Measurements from ENCODE around the gene DSCAML1.

DSCAML1 gene

DNA sequence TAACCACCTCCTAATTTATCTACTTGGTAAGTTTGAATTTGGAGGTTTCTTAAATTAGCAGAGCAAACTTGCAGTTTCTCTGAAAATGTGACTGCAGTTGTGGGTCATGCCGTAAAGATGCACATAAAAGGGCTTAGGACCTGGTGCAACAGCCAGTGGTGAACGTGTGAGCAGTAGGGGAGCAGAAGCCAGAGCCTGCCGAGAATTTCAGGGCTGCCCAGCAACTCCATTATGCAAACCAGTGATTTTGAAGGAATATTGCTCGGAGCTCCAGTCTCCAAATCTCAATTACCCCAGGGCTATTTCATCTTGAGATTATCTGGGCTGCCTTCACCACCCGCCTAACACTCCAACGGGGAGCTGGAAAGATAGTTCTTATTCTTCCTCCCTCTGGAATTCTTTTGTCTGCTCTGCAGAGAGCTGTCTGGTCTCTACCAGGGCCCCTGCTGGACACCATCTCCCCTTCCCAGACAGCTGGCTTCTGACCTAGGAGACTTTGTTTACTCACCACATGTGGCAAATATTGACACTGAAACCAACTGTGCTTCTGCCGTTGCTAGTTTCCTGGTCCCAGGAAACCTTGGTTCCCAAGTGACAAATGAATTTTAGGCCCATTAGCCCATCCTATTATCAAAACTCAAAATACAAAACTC is 93.9 kb downstream of the DSCAML1 start:
- DNase-seq (ENCODE audit: low read depth in 1 of 2, low spot score in 1 of 2) = no peak

DNA sequence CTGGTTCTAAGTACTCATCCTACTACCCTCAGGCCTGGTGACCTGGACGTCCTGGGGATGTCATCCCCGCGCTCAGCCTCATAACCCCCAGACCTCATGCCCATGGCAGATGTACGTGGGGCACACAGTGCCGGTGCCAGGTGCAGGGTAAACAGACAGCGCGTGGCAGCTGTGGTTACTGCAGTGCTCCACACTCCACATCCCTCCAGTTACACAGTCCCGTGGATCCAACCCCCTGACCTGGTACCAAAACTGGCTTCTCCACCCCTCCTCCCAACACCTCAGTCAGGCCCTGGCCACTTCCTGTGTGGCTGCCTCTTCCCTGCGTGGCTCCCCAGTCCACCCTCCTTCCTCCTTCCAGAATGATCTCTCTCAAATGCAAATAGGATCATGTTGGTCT is 95.2 kb downstream of the DSCAML1 start:
- no peak for DNase-seq (ENCODE audit: low read depth in 1 of 2, low spot score in 1 of 2)

DNA sequence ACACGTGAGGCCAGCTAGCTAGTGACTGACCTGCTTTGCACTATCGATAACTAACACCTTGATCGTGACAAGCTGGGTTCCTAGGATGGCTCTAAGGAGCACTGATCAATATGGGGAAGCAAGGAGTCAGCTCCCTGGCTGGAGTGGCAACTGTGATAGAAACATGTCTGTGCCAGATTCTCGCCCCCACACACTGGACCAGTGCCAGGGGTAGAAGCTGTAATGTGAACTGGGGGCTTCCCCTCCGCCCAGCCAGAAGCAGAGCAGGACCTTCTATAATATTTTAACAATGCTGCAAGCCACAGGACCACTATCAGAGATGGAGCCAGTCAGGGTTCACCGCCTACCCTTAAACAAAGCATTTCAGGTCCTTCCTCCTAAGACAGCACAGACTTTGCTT is 96.5 kb downstream of the DSCAML1 start:
- DNase-seq (ENCODE audit: low read depth in 1 of 2, low spot score in 1 of 2) = no peak

DNA sequence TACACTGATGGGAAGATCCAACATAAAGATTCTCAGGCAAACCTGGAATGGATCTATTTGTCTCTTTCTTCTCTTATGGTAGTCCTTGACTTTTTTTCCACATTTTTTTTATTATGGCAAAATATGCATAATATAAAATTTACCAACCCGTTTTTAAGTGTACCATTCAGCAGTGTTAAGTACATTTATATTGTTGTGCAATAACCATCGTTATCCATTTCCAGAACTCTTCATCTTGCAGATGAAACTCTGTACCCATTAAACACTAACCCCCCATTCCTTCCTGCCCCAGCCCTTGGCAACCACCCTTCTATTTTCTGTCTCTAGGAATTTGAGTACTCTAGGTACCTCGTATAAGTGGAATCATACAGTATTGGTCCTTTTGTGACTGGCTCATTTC is 99.7 kb downstream of the DSCAML1 start:
- no peak for DNase-seq (ENCODE audit: low read depth in 1 of 2, low spot score in 1 of 2)

DNA sequence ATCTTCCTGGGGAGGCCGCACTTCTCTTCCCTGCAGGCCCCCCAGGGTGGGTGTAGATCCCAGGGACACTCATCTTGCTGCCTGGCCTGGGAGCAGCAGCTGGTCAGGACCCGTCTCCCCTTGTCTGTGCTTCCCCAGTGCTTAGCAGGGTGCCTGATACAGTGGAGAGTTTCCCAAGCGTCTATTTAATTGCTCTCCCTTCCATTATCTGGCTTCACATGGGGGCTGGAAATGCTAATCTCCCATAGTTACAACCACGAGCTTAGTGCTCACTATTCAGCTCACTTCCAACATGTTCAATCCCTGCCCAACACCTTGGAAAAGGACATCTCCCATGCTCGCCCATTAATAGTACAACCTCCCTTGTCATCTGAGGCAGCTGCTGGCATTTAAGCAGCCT is 100.5 kb downstream of the DSCAML1 start:
- DNase-seq (ENCODE audit: low read depth in 1 of 2, low spot score in 1 of 2) = no peak

DNA sequence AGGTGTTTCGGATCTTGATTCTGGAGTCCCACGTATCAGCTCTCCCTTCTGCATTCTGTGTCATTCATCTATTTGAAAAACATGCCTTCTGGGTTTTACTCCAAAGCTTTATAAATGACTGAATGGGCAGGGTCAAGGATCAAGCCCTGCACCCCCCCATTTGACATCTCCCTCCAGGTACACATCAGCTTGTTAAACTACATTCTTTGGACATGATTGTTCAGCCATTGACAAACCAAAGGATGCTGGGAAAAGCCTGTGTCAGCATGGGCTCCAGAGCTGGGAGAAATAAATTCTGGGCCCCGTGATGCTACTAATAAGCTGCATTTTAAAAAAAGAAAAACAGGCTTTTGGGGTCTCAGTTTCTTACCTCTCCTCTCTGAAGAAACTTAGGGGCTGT is 103.7 kb downstream of the DSCAML1 start:
- no peak for DNase-seq (ENCODE audit: low read depth in 1 of 2, low spot score in 1 of 2)

DNA sequence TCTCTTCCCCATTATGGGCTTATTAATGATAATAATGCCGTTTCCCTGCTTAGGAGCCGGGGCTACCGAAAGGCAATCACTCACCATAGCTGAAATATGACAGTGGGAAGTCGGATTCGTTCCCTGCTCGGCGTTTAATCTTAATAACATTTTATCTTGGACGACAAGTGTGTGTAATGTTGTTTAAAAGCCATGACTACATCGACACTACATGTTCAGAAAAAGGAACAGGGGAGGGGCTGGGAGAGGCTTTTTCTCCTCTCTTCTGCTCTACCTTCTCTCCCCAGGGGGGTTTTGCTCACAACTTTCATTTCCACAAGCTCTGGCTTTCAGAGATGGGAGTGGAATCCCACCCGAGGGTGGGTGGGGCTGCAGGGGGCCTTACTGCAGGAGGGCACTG is 105.5 kb downstream of the DSCAML1 start:
- no peak for DNase-seq (ENCODE audit: low read depth in 1 of 2, low spot score in 1 of 2)

DNA sequence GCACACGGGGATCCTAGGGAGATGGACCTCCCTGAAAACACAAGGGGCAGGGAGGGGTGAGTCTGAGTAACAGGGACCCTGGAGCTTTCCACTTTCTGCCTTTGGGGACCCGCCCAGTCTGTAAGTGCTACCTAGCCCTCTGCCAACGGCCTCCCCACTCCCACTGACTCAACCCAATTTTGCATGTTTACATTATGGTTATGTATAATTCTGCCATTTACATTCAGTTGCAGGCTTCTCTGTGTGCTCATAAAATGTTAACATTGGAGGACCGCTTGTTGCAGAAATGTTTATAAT is 105.8 kb downstream of the DSCAML1 start:
- no peak for DNase-seq (ENCODE audit: low read depth in 1 of 2, low spot score in 1 of 2)

DNA sequence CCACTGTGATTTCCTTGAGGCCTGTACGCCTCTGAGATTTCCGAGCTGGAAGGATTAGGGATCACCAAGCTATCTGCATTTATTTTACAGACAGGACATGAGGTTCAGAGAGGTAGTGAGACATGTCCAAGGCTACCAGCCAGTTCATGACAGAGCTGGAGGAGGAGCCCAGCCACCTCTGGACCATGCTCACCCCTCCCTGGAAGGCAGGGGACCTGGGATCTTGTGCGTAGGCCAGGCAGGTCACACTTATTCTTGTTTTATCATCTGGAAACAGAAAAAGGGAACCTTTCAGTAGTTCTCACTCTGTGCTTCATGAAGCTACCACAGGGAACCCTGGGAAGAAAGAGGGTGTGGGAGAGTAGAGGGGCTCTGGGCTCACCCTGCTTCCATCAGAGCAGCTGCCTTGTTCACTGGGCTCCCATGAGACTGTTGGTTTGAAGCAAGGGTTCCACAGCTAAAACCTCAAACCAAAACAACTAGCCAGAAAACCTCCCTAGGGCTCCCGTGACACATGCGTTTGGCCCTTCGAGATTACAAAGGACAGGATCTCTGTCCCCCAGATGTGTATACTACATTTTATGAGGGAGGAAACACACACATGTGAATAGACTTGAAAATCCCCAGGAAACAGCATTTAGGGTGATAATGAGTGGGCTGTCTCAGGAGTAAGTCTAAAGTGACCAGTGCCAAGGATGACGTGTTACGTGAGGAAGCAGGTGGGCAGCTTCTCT is 106.4 kb downstream of the DSCAML1 start:
- no peak for DNase-seq (ENCODE audit: low read depth in 1 of 2, low spot score in 1 of 2)

DNA sequence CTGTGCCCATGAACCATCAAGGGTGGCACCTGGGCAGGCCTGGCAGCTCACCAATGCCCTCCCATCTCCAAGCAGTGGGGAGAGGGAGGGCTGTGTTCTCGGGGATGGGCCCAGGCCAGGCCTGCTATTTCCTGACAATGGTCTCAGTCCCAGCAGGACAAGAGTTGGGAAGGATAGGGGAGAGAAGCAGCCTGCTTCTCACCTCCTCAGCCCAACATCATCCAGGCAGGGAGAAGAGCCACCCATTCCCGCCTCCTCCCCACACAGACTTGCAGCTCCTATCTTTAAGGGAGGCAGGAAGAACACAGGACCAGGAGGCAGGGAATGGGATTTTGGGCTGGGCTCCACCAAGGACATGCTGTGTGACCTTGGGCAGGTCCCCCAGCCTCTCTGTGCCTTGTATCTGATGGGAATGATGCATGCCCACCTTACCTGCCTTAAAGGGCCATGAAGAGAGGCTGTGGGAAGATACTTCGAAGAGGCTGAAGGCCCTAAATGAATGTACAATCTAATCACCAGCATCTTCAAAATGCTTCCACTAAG is 108.7 kb downstream of the DSCAML1 start:
- no peak for DNase-seq (ENCODE audit: low read depth in 1 of 2, low spot score in 1 of 2)

DNA sequence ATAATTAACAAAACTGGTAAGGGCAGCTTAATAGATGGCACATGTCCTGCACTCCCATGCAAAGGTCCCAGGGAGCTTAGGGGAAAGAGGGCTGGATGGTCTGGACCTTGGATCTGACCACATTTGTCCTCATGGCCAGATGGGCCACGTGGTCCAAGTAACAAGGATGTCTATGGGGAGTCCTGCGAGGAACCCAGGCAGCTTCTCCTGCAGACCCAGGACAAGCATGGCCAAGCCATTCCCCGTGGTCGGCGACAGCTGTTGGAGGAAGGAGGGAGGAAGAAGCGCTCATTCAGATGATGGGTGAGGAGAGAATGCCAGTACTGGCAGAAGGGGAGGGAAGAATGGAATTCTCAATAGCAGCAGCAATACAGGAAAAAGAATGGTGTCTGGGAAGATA is 109.2 kb downstream of the DSCAML1 start:
- no peak for DNase-seq (ENCODE audit: low read depth in 1 of 2, low spot score in 1 of 2)

DNA sequence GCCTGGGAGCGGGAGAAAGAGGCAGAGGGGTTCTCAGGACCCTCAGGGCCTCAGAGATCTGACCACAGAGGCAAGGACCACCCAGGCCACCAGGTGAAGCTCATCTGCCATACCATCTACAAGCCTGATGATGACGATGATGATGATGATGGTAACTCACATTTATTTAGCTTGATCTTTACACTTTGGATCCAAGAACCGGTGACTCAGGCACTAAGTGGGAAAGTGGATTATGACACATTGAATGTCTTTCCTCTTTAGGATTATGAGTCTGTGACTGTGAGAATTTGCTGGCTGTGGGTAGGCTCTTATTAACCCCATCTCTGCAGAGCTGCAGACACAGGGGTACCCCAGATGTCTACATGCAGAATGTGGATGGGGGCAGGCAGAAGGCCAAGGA is 110.3 kb downstream of the DSCAML1 start:
- DNase-seq (ENCODE audit: low read depth in 1 of 2, low spot score in 1 of 2) = no peak

DNA sequence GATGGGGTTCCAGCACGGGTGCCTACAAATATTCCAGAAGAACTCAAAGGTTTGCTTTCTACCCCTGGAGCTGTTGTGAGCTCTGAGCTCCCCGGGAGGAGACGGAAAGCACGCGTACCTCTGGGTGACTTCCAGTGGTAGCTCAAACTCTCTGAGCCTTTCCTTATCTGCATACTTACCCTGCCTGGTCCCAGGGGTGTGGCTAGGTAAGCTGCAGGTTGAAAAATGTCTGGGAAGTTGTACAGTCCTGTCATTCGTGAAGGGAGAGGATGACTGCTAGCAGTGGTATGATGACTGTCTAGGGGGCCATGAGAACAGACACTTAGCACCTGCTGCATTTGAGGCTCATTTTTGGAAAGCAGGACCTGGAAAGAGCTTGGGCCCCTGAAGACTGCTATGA is 111.5 kb downstream of the DSCAML1 start:
- no peak for DNase-seq (ENCODE audit: low read depth in 1 of 2, low spot score in 1 of 2)

DNA sequence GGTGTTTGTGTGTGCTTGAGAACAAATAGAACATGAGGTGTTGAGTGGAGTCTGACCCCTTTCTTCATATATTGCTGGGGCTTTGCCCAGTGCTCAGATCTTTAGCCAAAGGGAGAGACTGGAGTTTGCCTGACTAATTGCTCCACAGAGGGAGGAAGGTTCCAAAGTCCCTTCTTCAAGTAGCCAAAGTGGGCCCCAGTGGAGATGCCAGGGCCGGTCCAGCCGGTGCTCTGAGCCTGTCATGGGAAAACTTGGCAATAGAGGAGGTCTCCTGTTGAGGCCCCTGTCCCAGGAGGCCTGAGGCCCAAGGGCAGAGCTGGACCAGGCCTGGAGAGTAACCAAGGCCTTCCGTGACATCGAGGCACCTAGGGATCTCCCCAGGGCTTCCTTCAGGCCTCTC is 112.3 kb downstream of the DSCAML1 start:
- no peak for DNase-seq (ENCODE audit: low read depth in 1 of 2, low spot score in 1 of 2)

DNA sequence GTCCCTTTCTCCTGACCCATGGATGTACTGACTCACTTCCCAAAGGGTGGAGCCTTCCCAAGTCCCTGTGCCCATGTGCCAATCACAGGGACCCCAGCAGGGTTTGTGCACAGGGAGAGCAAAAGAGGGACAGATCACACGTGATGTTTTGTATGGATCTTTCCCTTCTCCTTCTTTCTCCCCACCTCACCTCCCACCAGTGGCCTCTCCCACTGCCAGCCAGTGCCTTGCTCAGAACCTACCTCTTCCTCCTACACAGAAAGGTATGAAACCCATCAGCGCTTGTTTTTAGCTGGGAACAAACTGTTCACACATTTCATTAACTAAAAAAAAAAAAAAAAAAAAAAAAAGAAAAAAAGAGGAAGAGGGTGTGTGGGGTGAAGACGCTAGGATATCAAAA is 112.9 kb downstream of the DSCAML1 start:
- DNase-seq (ENCODE audit: low read depth in 1 of 2, low spot score in 1 of 2) = no peak

DNA sequence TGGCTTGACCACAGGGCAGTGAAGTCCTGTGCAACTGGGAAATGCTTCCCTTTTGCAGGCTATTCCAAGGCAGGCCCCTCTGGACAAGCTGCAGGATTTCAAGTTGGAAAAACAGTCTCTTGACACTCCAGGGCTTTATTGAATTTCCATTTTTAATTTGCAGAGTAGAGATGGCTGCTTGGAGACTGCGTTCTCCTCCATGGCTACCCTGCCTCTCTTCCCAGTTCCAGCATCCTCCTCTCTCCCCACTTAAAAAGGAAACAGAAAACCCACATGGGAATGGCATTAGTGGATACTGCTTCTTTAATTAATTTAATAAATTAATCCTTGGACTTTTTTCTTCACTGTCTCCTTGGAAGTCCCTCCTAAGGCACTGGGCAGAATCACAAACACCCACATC is 115.6 kb downstream of the DSCAML1 start:
- DNase-seq (ENCODE audit: low read depth in 1 of 2, low spot score in 1 of 2) = no peak

DNA sequence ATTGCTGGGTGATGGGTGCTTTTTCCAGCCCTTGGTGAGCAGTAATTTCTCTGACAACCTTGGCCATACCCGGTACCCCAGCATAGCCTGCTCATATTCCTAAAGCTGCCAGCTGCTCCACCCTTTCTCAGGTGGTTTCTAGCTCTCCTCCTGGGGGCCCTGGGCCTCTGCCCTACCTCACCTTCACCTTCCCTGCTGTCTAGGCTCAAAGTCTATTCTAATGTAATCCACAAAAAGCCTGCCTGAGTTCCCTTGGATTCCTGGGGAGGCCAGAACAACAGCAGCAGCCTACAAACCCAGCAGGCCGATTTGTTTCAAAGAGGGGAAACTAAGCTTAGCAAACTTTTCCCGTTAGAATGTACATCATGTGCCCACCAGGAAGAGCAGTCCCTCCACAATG is 117.6 kb downstream of the DSCAML1 start:
- DNase-seq (ENCODE audit: low read depth in 1 of 2, low spot score in 1 of 2) = no peak

DNA sequence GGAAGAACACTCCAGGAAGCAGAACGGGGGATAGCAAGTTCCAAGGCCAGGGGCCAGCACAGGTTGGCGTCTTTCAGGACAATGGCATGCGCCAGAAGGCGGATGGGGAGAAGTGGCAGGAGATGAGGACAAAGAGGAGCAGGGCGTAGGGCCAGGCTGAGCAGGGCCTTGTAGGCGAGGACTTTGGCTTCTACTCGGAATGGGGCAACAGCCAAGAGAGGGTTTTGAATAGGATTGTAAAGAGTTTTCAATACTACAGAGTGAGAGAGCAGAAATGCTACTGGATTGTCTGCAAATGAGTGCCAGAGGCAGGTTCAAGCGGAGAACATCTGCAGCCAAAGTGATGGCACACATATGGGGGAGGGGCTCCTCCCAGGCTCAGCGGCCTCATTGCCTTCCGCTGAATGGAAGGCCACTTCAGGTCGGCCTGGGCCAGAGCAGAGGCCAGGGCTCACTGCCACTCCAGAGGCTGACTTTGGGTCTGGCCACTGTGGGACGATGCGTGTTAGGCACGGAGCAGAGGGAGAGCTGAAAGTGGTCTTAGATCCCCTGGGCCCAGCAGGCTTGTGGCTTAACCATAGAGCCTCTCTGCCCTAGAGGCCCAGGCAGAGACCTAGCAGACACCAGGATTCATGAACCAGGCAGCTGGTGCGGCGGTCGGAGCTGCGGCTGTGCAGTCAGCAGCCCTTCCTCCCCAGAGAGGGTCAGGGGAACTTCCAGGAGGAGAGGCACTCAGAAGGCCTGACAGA is 118.2 kb downstream of the DSCAML1 start:
- DNase-seq (ENCODE audit: low read depth in 1 of 2, low spot score in 1 of 2) = no peak

DNA sequence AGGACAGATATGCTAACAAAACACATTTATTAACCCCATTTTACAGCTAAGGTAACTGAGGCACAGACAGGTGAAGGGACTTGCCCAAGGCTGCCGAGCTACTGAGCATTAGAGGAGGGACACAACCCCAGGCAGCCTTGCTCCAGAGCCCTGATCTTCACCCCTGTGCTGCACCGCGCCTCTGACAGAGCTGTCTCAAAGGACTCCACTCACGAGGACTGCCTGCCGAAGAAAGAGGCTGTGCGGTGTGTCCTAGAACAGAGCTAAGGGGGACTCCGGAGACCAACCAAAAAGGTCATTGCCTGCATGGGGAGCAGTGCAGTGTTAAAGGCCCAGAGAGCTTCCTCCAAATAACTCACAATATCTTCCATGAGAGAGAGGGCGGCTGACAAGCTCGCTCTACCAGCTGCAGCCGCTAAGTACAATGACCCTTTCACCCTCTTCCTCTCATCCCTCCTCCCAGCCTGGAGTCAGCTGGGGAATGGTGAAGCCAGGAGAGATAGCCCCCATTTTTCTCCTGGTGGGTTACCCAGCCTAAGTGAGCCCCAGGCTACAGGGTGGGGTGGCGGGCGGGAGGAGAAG is 119.2 kb downstream of the DSCAML1 start:
- DNase-seq (ENCODE audit: low read depth in 1 of 2, low spot score in 1 of 2) = no peak

DNA sequence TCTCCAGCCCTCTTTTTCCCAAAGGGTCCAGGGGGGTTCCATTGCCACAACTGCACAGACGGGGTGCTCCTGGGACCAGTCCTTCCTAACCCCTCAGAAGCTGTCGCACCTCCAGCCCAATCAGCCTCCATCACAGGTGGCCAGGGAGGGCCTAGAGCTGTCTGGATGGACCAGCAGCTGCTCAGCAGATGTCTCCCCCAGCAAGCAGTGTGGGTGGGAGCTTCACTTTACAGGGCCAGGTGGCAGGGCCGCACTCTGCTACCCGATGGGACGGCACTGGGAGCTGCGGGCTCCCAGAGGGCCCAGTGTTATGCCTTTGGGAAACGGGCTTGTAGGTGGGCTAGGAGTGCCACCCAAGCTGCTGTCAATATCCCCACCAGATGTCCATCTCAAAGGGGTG is 120.5 kb downstream of the DSCAML1 start:
- DNase-seq (ENCODE audit: low read depth in 1 of 2, low spot score in 1 of 2) = no peak

DNA sequence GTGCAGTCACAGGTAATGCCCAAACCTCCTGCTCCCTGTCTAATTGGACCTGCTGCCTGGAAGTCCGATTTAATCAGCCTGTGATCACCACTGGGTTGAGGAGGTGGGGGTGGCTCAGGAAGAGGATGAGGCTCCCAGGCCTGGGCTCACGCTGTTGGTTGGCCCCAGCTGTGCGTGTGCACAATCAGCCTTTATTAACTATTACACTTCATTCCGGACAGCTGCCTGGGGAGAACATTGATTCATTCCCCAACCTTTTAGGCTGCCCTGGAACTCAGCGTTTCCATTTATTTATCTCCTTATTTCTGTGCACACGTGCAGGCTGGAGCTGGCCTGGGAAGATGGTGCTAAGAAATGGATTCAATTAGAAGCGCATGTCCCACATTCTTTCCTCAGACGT is 123.4 kb downstream of the DSCAML1 start:
- DNase-seq (ENCODE audit: low read depth in 1 of 2, low spot score in 1 of 2) = no peak

DNA sequence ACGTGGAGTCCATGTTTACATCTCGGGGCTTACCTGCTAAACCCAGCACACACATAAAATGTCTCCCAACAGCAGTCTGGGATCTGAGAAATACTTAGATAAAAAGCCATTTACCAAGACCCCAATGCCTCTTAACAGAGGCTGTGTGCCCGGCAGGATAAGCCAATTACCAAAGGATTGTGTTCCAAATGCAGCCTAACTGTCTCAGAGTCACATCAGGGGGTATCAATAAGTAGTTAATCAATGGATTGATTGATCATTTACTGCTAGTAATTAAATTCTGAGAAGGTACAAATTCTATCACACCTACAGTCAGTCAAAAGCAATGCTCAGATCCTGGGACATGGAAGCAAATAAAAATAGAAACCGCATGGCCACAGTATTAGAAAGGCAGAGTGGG is 125.6 kb downstream of the DSCAML1 start:
- no peak for DNase-seq (ENCODE audit: low read depth in 1 of 2, low spot score in 1 of 2)
